GM23248 (cell line): Measurements from ENCODE around the gene ZNF124.

Source experiments
- EZH2 ChIP-seq: fragments of 200-600 bp; sonication (generic); IDR thresholded peaks from 2 replicates; pipeline ENCODE4 v1.6.1; 2018; ENCODE audit warnings: antibody characterized with exemption, mild to moderate bottlenecking; ENCODE audit not compliant: insufficient read depth, poor library complexity, severe bottlenecking
- EZH2phosphoT487 ChIP-seq: fragments of 200-600 bp; sonication (generic); IDR thresholded peaks from 2 replicates; pipeline ENCODE4 v1.6.1; 2018; ENCODE audit warnings: antibody characterized with exemption, moderate library complexity, mild to moderate bottlenecking, low read depth; ENCODE audit not compliant: insufficient read depth

DNA sequence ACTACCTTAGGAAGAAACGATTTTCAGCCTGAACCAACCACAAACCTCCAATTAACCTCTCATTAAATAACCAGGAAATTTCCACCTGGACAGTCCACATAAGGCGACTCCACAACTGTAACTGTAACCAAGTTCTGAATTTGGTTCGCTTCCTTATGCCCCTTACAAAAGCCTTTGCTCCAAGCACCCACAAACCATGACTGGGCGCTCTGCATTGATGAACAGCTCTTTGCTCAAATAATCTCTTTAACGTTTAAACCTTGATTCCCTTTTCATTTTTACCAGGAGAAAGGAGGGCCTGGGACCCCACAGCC, 38.2 kb upstream of the ZNF124 start:
- TF ChIP-seq EZH2 = no peak
- TF ChIP-seq EZH2phosphoT487 = no peak
